Fibroblast of skin of scalp (primary cell): ENCODE measurements around the gene TRAF7.
A peak's percentile ranks its signal among the peaks of the same experiment; 100 is the strongest.

Experiments
- DNase-seq: peaks from one replicate; pipeline ENCODE4 v3.0.0-alpha.2; 2013

The TRAF7 gene

GRCh38 chr16:2204416-2205103, 49.0 kb downstream of the TRAF7 start:
- no peak for DNase-seq

GRCh38 chr16:2205104-2205966, 49.8 kb downstream of the TRAF7 start, which contains the start of gene MLST8:
Gene MLST8 (plus strand): TSS chr16:2205454. CDS start chr16:2206086, 632 bp downstream.
- peak; percentile 87 for DNase-seq

DNA sequence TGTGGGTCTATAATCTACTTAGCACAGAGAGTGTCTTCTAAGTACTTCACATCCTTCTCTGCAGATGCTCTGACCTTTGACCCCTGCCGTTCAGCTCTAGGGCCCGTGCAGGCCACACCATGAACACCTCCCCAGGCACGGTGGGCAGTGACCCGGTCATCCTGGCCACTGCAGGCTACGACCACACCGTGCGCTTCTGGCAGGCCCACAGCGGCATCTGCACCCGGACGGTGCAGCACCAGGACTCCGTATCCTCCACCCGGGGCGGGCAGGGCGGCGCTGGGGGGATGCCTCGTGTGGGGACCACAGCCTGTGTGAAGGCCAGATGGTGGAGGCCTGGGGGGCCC, 50.4 kb downstream of the TRAF7 start:
- no peak for DNase-seq

DNA sequence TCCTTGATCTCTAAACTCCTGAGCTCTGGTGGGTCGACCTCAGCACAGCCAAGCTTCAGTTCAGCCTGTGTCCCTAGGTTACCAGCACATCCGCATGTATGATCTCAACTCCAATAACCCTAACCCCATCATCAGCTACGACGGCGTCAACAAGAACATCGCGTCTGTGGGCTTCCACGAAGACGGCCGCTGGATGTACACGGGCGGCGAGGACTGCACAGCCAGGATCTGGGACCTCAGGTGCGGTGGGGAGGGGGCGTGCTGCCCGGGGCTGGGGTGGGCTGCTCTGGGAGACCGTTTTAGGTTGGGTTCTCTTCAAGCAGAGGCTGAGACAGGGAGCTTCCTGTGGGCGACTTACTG, 50.8 kb downstream of the TRAF7 start:
- DNase-seq = no peak

- no peak for DNase-seq
These were observed 51.3 kb downstream of the TRAF7 start for GRCh38 chr16:2206780-2207433.

DNA sequence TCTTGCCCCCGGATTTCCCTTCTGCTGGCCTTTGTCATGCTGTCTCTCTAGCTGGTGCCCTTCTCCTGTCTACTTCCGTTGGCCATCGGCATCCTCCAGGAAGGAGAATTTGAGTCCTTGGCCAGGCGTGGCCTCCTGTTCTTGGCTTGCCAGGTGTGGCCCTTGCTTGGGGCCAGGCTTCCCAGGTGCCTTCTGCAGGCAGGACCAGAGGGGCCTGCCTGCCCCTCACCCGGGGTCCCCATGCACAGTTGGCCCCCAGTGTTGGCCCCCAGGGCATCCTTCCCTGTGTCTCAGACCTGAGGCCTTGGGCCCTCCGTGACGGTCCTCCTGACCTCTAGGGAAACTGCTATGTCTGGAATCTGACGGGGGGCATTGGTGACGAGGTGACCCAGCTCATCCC, 52.3 kb downstream of the TRAF7 start:
- DNase-seq = no peak

DNA sequence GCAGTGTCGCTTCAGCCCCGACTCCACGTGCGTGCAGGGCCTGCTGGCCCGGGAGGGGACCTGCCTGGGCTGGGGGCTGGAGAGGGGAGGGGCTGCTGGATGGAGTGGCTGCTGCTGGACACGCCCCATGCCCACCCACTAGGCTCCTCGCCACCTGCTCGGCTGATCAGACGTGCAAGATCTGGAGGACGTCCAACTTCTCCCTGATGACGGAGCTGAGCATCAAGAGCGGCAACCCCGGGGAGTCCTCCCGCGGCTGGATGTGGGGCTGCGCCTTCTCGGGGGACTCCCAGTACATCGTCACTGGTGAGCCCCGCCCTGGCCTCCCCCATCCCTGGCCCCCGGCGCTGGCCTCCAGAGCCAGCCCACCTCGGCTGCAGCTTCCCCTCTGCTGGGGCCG, 52.7 kb downstream of the TRAF7 start:
- no peak for DNase-seq

DNA sequence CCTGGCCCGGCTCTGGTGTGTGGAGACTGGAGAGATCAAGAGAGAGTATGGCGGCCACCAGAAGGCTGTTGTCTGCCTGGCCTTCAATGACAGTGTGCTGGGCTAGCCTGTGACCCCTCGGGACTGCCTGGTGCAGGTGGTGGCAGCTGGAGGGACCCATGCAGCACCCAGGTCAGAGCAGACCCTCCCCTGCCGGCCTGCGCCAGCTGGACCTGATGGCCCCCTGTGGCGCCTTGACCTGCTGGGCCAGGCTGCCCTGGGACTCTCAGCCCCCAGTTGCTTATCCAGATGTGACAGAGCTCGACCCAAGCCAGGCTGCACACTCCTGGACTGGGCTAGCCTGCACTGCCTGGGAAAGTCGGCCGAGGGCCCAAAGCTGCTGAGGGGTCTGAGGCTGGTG, 53.2 kb downstream of the TRAF7 start:
- DNase-seq = no peak

- no peak for DNase-seq
These were observed 53.9 kb downstream of the TRAF7 start for GRCh38 chr16:2209258-2210008.

GRCh38 chr16:2210009-2210332, 54.4 kb downstream of the TRAF7 start:
- DNase-seq = no peak

DNA sequence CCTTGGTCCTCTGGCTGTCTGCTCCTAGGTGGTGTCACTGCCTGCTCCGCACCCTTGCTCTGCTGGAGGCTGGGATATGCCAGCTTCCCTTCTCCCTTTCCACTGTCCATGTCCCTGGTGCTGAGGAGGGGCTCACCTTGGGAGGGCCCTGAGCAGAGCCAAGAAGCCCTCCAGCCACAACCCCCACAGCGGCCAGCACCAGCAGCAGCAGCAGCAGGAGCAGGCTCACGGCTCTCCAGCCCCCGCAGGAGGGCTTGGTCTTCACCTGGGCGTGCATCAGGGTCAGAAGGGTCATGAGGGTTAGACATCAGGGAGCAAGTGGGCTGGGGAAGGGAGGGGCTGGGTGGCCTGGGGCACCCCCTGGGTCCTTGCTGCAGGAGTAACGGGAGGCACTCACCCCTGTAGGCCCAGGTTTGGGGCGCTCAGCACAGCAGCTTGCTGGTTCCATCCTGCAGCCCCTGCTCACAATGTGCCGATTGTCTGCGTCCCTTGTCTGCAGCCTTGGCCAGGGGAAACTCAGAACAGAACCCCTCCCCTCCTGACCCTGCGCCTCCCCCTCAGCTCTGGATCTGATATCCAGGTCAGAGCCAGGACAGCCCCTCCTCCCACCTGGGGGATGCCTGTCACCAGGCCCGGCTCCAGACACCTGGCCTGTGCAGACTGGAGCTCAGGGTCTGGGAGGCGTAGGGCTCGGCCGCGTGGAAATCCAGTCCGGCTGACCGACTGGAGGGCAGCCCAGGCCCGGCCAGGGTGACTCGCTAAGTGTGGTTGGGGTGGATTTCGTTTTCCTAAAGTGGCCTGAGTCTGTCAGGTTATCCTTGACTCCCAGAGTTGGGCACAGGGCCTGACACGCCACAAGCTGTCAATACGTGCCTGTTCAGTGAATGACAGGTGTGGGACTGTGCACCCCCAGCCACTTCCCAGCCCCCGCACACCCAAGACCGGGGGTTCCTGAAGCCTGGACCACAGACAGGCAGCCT, 55.1 kb downstream of the TRAF7 start, which contains the start of gene BRICD5:
TSS of gene BRICD5 (minus strand) at position 478 of the 980 bp plus-strand sequence. CDS start at position 448, 30 bp downstream.
- no peak for DNase-seq

- no peak for DNase-seq
These were observed 56.4 kb downstream of the TRAF7 start for GRCh38 chr16:2211923-2212347.

GRCh38 chr16:2212362-2213324, 57.1 kb downstream of the TRAF7 start:
- DNase-seq = no peak

GRCh38 chr16:2213817-2214718, 58.5 kb downstream of the TRAF7 start:
- DNase-seq = no peak

- no peak for DNase-seq
These were observed 59.1 kb downstream of the TRAF7 start, which contains the start of gene PGP for GRCh38 chr16:2214719-2214968. Gene PGP (minus strand): TSS chr16:2214840. CDS start chr16:2214777, 63 bp downstream.

DNA sequence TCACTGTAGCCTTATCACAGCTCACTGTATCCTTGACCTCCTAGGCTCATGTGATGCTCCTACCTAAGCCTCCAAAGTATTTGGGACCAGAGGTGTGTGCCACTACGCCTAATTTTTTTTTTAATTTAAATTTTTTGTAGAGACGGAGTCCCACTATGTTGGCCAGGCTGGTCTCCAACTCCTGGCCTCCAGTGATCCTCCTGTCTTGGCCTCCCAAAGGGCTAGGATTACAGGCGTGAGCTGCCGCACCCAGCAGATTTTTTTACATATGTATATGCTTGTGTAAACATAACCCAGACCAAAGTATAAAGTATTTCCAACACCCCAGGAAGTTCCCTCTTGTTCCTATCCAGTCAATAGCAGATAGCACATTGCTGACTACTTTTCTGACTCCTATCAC, 60.7 kb downstream of the TRAF7 start:
- DNase-seq = no peak

- peak; percentile 100 for DNase-seq
These were observed 67.8 kb downstream of the TRAF7 start, which contains the start of gene E4F1 for GRCh38 chr16:2223221-2223941. Gene E4F1 (plus strand): TSS chr16:2223591. CDS start chr16:2223614, 23 bp downstream.

GRCh38 chr16:2223942-2224486, 68.4 kb downstream of the TRAF7 start:
- peak; percentile 35 for DNase-seq
